Cardiac fibroblast (primary cell): Measurements from ENCODE around the gene IMMT.

Source experiments
- DNase-seq, 2 donors: peaks; one replicate each; pipeline versions ENCODE4 v3.0.0 to v3.0.0-alpha.2; 2010; ENCODE audit warnings: low read depth in 2 of 2
- H3K4me3 ChIP-seq, 2 donors: replicated peaks in 1 of 2; 1 replicate in 1 of 2; 2 replicates in 1 of 2; pipeline ENCODE4 v1.5.1; 2011; ENCODE audit warnings: low read depth in 2 of 2, low read length in 2 of 2, mild to moderate bottlenecking in 2 of 2, moderate library complexity in 1 of 2
- TF ChIP-seq, protein P1 (sequence below): IDR thresholded peaks from one replicate; pipeline ENCODE4 v1.5.1; 2011; ENCODE audit warnings: low read depth, mild to moderate bottlenecking, low read length, inconsistent platforms

The IMMT gene

DNA sequence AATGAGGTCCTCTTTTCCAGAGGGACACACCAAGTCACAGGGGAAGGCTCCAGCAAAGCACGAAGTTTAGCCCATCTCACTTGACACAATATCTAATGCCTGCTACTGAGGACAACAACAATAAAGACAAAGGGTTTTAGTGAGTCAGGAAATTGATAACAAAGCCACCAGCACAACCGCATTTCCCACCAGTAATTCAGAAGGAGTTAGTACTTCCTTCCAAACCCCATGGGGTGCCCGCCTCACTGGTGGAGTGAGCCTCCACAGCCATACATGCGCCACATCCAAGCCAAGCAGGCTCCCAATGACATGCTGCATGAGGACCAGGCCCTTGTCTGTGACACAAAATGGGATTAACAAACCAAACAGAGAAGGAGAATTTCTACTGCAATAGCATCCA is 44.1 kb upstream of the IMMT start:
- no peak for DNase-seq
- TF ChIP-seq, protein P1, sequence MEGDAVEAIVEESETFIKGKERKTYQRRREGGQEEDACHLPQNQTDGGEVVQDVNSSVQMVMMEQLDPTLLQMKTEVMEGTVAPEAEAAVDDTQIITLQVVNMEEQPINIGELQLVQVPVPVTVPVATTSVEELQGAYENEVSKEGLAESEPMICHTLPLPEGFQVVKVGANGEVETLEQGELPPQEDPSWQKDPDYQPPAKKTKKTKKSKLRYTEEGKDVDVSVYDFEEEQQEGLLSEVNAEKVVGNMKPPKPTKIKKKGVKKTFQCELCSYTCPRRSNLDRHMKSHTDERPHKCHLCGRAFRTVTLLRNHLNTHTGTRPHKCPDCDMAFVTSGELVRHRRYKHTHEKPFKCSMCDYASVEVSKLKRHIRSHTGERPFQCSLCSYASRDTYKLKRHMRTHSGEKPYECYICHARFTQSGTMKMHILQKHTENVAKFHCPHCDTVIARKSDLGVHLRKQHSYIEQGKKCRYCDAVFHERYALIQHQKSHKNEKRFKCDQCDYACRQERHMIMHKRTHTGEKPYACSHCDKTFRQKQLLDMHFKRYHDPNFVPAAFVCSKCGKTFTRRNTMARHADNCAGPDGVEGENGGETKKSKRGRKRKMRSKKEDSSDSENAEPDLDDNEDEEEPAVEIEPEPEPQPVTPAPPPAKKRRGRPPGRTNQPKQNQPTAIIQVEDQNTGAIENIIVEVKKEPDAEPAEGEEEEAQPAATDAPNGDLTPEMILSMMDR, result no peak

DNA sequence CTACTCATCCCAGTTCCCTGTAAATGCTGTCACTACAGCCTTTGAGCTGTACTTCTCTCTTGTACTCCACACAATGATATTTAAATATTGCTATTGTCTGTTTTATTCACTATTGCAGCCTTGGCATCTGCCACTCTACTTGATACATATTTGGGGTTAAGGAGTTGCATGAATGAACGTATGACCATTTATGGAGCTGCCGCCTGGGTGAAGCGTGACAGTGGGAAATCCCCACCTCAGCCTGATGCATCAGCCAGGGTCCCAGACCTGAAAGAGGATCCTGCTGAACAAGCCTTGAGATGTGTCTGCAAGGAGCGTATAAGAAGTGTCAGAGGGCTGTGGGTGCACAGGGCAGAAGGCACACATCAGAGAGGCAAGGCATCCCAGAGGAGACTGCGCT is 43.1 kb upstream of the IMMT start:
- TF ChIP-seq, protein P1, result no peak
- no peak for DNase-seq
- H3K4me3 ChIP-seq, result no peak overlapping the region

More for the DNA sequence above, 44.1 kb upstream of the IMMT start:
- no peak overlapping the region for H3K4me3 ChIP-seq

DNA sequence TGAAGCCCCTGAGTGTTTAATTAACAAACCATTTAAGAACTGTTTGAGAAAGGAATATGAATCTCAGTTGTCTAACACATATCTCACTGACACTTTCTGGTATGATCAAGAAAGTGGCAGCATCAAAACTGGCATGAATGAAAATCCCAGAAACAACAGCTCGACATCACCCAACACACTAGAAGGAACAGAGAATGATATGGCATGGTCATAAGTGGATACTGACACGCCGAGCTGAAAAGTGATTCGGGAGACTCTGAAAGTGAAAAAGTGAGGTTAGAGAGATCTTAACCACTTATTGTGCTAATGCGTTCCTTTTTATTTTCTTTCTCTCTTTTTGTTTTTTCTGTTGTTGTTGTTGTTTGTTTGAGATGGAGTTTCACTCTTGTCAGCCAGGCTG is 41.9 kb upstream of the IMMT start:
- TF ChIP-seq, protein P1, result no peak
- H3K4me3 ChIP-seq, result no peak overlapping the region
- no peak for DNase-seq

DNA sequence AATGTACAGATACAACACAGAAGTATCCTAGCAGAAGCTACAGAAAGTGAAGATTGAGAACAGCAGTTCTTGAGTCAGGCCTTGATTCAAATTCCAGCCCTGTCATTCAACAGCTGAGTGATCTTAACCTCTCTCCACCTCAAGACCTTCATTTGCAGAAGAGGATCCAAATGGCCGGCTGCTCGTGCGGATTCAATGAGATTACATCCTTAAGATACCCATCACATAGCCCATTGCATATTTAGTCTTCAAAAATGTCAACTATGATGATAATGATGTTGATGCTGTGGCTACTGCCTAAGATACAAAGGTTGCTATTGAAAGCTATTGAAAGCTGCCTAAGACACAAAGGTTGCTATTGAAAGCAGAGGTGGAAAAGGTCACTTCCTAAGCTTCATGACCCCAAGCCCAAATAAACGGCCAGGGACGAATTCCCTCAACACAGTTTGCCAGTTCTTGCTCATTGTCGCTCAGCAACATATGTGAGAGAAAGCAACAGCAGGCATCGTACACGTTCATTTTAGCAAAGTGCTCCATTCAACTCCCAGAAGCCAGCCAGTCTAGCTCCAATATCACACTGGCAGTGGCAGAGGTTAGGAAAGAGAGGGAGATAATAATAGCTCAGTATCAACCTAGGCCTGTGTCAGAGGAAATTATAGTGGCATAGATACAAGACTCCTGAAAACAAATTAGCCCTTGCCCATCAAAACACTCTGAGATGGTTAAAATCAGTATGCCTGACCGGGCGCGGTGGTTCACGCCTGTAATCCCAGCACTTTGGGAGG is 40.1 kb upstream of the IMMT start:
- no peak overlapping the region for H3K4me3 ChIP-seq
- DNase-seq, result no peak
- TF ChIP-seq, protein P1, result no peak

DNA sequence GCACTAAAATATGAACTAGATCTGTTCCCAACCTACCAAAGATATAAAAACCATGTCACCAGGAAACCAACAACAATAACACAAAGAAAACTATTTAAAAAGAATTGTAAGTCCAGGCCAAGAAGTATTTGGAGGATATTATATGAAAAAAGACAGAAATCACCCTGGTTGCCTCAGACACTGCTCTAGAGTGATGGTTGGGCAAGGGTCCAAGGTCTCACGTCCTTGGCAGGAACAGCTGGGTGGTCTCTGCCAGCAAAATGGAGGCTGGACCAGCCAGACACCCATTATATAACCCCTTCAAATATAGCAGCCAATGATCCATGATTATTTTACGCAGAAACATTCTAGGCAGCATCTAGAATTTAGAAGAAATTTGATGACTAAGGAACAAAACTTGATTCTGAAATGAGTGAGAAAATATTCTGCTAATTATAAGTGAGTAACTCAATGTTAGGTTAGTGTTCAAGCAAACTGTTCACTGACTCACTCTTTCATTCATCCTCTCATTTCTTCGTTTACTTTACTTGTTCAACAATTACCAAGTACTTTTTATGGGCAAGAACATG is 39.4 kb upstream of the IMMT start:
- DNase-seq, result no peak

DNA sequence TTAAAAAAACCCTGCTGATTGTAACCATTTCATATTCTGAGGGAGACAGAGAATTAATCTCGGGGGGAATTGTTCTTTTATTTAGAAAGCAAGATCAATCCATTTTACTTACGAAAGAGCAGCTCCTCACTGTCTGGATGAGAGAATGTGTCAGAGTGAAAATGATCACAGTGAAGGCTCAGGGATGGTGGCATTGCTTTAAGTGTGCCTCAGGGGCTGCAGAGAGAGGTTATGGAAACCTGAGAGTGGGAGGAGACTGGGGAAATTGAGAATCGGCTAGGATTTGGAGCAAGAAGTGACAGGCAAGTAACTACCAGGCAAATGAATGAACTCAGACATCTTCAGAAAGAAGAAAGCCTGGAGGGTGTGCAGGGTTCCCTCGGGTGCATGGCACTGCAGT is 38.2 kb upstream of the IMMT start:
- no peak overlapping the region for H3K4me3 ChIP-seq
- DNase-seq, result no peak
- TF ChIP-seq, protein P1, result no peak

More for the DNA sequence above, 39.4 kb upstream of the IMMT start:
- H3K4me3 ChIP-seq, result no peak overlapping the region
- TF ChIP-seq, protein P1, result no peak
